NCI-H345 treated with DMSO at 0.1 percent for 48 hours (cell line): Measurements from ENCODE around the gene NFIX.
"Not testable (repeated sequence)": the region's sequence is repeated elsewhere in the genome, so short reads cannot be mapped to it uniquely, and the experiment has no call there.

ENCODE experiments used
- DNase-seq: peaks from one replicate; lab custom pipeline; 2025; ENCODE audit not compliant: unreplicated experiment; lab: John Stamatoyannopoulos, UW

NFIX gene

GRCh38 chr19:12957389-12957952 is 37.8 kb upstream of the NFIX start:
- DNase-seq: not testable (repeated sequence)

GRCh38 chr19:12959481-12959880 is 35.8 kb upstream of the NFIX start:
- no peak for DNase-seq

GRCh38 chr19:12965017-12965811 is 30.1 kb upstream of the NFIX start:
- no peak for DNase-seq

GRCh38 chr19:12965812-12966135 is 29.5 kb upstream of the NFIX start:
- DNase-seq: no peak

GRCh38 chr19:12967907-12968306 is 27.4 kb upstream of the NFIX start:
- DNase-seq: no peak

- DNase-seq: no peak
Measured at GRCh38 chr19:12969292-12969988, 25.8 kb upstream of the NFIX start, which contains the start of gene DAND5. Gene DAND5, plus strand, starts transcription at chr19:12969576. Its CDS starts 85 bp downstream, at chr19:12969661.

- no peak for DNase-seq
Measured at GRCh38 chr19:12970070-12970820, 25.0 kb upstream of the NFIX start.

- no peak for DNase-seq
Measured at GRCh38 chr19:12973236-12973635, 22.0 kb upstream of the NFIX start.

GRCh38 chr19:12974301-12975220 is 20.7 kb upstream of the NFIX start:
- no peak for DNase-seq

GRCh38 chr19:12975221-12975741 is 20.0 kb upstream of the NFIX start:
- DNase-seq: no peak

- DNase-seq: not testable (repeated sequence)
Measured at GRCh38 chr19:12976109-12976508, 19.2 kb upstream of the NFIX start.

GRCh38 chr19:12979974-12980373 is 15.3 kb upstream of the NFIX start:
- no peak for DNase-seq

- DNase-seq: no peak
Measured at GRCh38 chr19:12982648-12983047, 12.6 kb upstream of the NFIX start.

- DNase-seq: no peak
Measured at GRCh38 chr19:12983091-12983490, 12.2 kb upstream of the NFIX start.

GRCh38 chr19:12983542-12984142 is 11.6 kb upstream of the NFIX start:
- no peak for DNase-seq

GRCh38 chr19:12984143-12984627 is 11.1 kb upstream of the NFIX start:
- no peak for DNase-seq

- DNase-seq: no peak
Measured at GRCh38 chr19:12984683-12985048, 10.6 kb upstream of the NFIX start.

- DNase-seq: no peak
Measured at GRCh38 chr19:12985049-12985776, 10.1 kb upstream of the NFIX start.

GRCh38 chr19:12986726-12987125 is 8.5 kb upstream of the NFIX start:
- DNase-seq: no peak
